Peyer's patch (tissue), 4 donors: Measurements from ENCODE around the gene AHCY.

Experiments used
- POLR2A ChIP-seq, 2 donors: fragments of 450-650 bp; IDR thresholded peaks; one replicate each; pipeline ENCODE4 v1.5.1; 2017; ENCODE audit warnings: antibody characterized with exemption in 2 of 2, mild to moderate bottlenecking in 2 of 2, moderate library complexity in 2 of 2
- TF ChIP-seq, protein P1 (sequence below), 6 experiments: fragments of 450-650 bp in 4 of 6; fragments of 200-600 bp in 2 of 6; sonication (generic) in 1 of 6; IDR thresholded peaks; one replicate each; pipeline ENCODE4 v1.5.1; 2017 to 2019; ENCODE audit warnings: antibody characterized with exemption in 6 of 6, mild to moderate bottlenecking in 3 of 6, moderate library complexity in 1 of 6

DNA sequence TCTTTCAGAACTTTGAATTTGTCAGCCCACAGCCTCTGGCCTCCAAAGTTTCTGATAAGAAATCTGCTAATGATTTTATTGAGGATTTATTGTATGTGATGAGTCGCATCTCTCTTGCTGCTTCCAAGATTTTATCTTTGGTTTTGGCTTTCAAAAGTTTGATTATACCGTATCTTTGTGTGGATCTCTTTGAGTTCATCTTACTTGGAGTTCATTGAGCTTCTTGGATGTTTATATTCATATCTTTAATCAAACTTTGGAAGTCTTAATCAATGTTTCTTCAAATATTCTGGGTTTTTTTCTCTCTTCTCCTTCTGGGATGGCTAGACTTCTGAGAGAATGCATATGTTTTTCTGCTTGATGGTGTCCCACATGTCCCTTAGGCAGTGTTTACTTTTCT, 65.2 kb downstream of the AHCY start:
- TF ChIP-seq, protein P1, sequence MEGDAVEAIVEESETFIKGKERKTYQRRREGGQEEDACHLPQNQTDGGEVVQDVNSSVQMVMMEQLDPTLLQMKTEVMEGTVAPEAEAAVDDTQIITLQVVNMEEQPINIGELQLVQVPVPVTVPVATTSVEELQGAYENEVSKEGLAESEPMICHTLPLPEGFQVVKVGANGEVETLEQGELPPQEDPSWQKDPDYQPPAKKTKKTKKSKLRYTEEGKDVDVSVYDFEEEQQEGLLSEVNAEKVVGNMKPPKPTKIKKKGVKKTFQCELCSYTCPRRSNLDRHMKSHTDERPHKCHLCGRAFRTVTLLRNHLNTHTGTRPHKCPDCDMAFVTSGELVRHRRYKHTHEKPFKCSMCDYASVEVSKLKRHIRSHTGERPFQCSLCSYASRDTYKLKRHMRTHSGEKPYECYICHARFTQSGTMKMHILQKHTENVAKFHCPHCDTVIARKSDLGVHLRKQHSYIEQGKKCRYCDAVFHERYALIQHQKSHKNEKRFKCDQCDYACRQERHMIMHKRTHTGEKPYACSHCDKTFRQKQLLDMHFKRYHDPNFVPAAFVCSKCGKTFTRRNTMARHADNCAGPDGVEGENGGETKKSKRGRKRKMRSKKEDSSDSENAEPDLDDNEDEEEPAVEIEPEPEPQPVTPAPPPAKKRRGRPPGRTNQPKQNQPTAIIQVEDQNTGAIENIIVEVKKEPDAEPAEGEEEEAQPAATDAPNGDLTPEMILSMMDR (IDR thresholded peaks at IDR 0.05), result no peak
- TF ChIP-seq POLR2A (IDR thresholded peaks at IDR 0.05), result no peak
